ENCODE data around the gene ASMTL. TPM values are rescaled to one million over a fixed set of nuclear protein-coding genes. Genes with fewer than 3 reads are reported as not detected.

The ASMTL gene
- total and polyA plus RNA-seq, 2 of the 13 experiments (the other 11 are each of a cell fraction or from before 2014, with no cell fraction given): 5.6 to 16.3 TPM

DNA sequence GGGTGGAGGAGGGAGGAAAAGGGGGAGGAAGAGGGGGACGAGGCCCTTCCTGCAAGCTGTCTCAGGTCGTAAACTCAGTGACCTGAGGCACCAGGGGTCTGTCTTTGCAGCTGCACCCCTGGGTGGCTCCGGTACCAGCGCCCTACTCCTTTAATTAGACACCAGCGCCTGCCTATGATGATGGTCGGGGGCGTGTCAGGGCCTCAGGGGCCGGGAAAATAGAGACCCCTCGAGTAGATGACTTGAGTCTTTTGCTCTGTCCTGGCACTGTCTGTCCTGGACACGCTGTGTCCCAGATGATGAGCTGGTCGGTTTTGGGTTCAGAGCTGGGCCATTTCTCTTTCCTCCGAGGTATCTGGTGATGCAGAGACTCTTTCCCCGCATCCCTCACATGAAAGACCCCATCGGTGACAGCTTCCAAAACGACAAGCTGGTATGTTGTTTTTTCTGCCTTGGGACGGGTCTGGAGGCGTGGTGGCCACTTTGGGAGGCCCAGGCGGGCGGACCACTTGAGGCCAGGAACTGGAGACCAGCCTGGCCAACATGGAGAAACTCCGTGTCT lies 72.0 kb downstream of the ASMTL start (continued):
- TF ChIP-seq AGO1 (IDR thresholded peaks at IDR 0.05; ENCODE audit: low read depth, low read length, poor library complexity, severe bottlenecking) (no peak), ZSCAN31 (CRISPR knock-in tag; IDR thresholded peaks at IDR 0.05; ENCODE audit: low read depth) (no peak), KDM2A (CRISPR knock-in tag; IDR thresholded peaks at IDR 0.05; ENCODE audit: borderline replicate concordance, low read depth) (peak; percentile 30; the same call in 1 of the 2 replicates), ZFYVE20 (CRISPR knock-in tag; IDR thresholded peaks at IDR 0.05; ENCODE audit: borderline replicate concordance, low read depth) (no peak), NFE2L1 (CRISPR knock-in tag; IDR thresholded peaks at IDR 0.05; ENCODE audit: borderline replicate concordance) (no peak), IRX3 (CRISPR knock-in tag; IDR thresholded peaks at IDR 0.05; ENCODE audit: borderline replicate concordance, low read depth) (no peak), REPIN1 (CRISPR knock-in tag; IDR thresholded peaks at IDR 0.05; ENCODE audit: borderline replicate concordance, low read depth) (no peak), ERF (CRISPR knock-in tag; IDR thresholded peaks at IDR 0.05) (no peak), ZNF432 (CRISPR knock-in tag; IDR thresholded peaks at IDR 0.05; ENCODE audit: borderline replicate concordance) (no peak), ZBTB3 (CRISPR knock-in tag; IDR thresholded peaks at IDR 0.05; ENCODE audit: borderline replicate concordance, low read depth) (no peak), HCFC1 (IDR thresholded peaks at IDR 0.05; ENCODE audit: low read depth, low read length) (no peak), POLR2AphosphoS2 (IDR thresholded peaks at IDR 0.05; ENCODE audit: low read depth, low read length) (peak; percentile 95), NKX3-1 (CRISPR knock-in tag; IDR thresholded peaks at IDR 0.05) (no peak), ZNF18 (CRISPR knock-in tag; IDR thresholded peaks at IDR 0.05; ENCODE audit: insufficient replicate concordance) (no peak), ZNF510 (CRISPR knock-in tag; IDR thresholded peaks at IDR 0.05; ENCODE audit: low read depth) (no peak), ELF3 (CRISPR knock-in tag; IDR thresholded peaks at IDR 0.05) (no peak), ZNF564 (CRISPR knock-in tag; IDR thresholded peaks at IDR 0.05) (no peak), GABPA (IDR thresholded peaks at IDR 0.05; ENCODE audit: low read depth, low read length) (no peak), GABPA (CRISPR knock-in tag; IDR thresholded peaks at IDR 0.05; ENCODE audit: low read depth) (no peak), ZBTB33 (CRISPR knock-in tag; IDR thresholded peaks at IDR 0.05) (no peak), ZNF513 (CRISPR knock-in tag; conservative IDR thresholded peaks at IDR 0.05) (no peak), SALL1 (CRISPR knock-in tag; IDR thresholded peaks at IDR 0.05) (no peak)
- TF ChIP-seq, protein P1, sequence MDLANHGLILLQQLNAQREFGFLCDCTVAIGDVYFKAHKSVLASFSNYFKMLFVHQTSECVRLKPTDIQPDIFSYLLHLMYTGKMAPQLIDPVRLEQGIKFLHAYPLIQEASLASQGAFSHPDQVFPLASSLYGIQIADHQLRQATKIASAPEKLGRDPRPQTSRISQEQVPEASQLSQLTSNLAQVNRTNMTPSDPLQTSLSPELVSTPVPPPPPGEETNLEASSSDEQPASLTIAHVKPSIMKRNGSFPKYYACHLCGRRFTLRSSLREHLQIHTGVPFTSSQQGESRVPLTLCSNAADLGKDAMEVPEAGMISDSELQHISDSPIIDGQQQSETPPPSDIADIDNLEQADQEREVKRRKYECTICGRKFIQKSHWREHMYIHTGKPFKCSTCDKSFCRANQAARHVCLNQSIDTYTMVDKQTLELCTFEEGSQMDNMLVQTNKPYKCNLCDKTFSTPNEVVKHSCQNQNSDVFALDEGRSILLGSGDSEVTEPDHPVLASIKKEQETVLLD (CRISPR knock-in tag; IDR thresholded peaks at IDR 0.05; ENCODE audit: low read depth): no peak
- TF ChIP-seq, protein P2, sequence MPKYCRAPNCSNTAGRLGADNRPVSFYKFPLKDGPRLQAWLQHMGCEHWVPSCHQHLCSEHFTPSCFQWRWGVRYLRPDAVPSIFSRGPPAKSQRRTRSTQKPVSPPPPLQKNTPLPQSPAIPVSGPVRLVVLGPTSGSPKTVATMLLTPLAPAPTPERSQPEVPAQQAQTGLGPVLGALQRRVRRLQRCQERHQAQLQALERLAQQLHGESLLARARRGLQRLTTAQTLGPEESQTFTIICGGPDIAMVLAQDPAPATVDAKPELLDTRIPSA (CRISPR knock-in tag; IDR thresholded peaks at IDR 0.05; ENCODE audit: borderline replicate concordance): no peak
